ENCODE data around the gene GXYLT2.

GXYLT2 gene

GRCh38 chr3:73026111-73026759 is 138.4 kb downstream of the GXYLT2 start:
- DNase-seq = no peak
